ENCODE results near the gene TMEM145. TPM values are rescaled to one million over a fixed set of nuclear protein-coding genes. Genes with fewer than 3 reads are reported as not detected.
A peak's percentile ranks its signal among the peaks of the same experiment; 100 is the strongest.

The TMEM145 gene
- total RNA-seq, 1 donor from 2014 or later = 18.4 TPM

DNA sequence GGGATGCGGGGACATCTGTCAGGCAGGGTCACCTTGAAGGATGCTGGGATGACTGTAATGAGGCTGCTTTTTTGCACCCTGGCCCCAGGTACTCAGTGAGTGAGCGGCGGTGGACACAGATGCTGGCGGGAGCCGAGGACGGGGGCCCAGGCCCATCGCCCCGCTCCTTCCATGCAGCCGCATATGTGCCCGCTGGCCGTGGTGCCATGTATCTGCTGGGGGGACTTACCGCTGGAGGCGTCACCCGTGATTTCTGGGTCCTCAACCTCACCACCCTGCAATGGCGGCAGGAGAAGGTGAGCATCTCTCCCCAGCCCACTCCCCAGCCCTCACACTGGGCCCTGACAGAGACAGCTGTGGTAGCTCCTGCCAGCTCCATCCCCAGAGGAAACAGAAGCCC lies 43.6 kb downstream of the TMEM145 start:
- TF ChIP-seq CTCF (conservative IDR thresholded peaks at IDR 0.05) = no peak
- Mint-ChIP-seq H3K9me3 (no peaks in the 10 kb centered on the region), H3K4me1 (peaks cover 14% of the 10 kb centered on the region), H3K27ac (ENCODE audit: unreplicated experiment) (no peak overlapping the region), H3K27me3 (ENCODE audit: low read depth) (no peaks in the 10 kb centered on the region), H3K4me3 (no peak overlapping the region), H3K36me3 (ENCODE audit: low read depth) (peaks cover 9% of the 10 kb centered on the region)
- no peak for DNase-seq (ENCODE audit: low read depth, low spot score)

- no peak for DNase-seq (ENCODE audit: low read depth, low spot score)
- H3K9me3 Mint-ChIP-seq = no peaks in the 10 kb centered on the region
- TF ChIP-seq CTCF (conservative IDR thresholded peaks at IDR 0.05) = no peak
- peaks cover 9% of the 10 kb centered on the region for H3K4me1 Mint-ChIP-seq
- H3K4me3 Mint-ChIP-seq = no peak overlapping the region
- peaks cover 6% of the 10 kb centered on the region for H3K36me3 Mint-ChIP-seq (ENCODE audit: low read depth)
- H3K27ac Mint-ChIP-seq (ENCODE audit: unreplicated experiment) = no peak overlapping the region
- no peaks in the 10 kb centered on the region for H3K27me3 Mint-ChIP-seq (ENCODE audit: low read depth)
Observed at GRCh38 chr19:42357290-42357689, 44.2 kb downstream of the TMEM145 start.

DNA sequence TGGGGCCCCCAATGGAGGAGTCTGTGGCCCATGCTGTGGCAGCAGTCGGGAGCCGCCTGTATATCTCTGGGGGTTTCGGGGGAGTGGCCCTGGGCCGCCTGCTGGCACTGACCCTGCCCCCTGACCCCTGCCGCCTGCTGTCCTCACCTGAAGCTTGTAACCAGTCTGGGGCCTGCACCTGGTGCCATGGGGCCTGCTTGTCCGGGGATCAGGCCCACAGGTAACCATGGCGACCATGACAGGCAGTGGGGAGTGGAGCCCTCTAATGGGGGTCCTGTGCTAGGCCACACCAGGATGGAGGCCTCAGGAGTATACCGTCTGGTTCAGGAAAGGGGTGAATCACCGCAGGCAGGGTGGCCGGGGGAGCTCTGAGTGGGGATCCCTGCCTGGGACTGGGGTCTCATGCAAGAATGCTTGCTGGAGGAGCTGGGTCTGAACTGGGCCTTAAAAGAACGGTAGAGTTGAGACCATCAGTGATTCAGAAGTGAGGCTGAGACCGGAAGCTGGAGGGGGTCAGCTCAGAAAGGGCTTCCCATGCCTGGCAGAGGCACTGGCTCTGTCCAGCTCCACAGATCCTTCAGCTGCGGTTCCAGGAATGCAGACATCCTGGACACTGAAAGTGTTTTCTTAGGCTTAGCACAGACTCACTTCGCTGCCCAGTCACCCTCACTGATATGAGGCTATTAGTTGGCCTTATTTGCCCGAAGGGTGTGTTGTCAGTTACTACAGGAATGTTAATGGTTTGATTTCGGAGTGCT lies 47.9 kb downstream of the TMEM145 start:
- no peak overlapping the region for H3K4me3 Mint-ChIP-seq
- no peak overlapping the region for H3K27ac Mint-ChIP-seq (ENCODE audit: unreplicated experiment)
- TF ChIP-seq CTCF (conservative IDR thresholded peaks at IDR 0.05) = no peak

GRCh38 chr19:42361545-42361910 lies 48.4 kb downstream of the TMEM145 start:
- TF ChIP-seq CTCF (conservative IDR thresholded peaks at IDR 0.05) = no peak
- Mint-ChIP-seq H3K36me3 (ENCODE audit: low read depth) (peaks cover 20% of the 10 kb centered on the region), H3K4me3 (no peak overlapping the region), H3K9me3 (no peaks in the 10 kb centered on the region), H3K27ac (ENCODE audit: unreplicated experiment) (no peak overlapping the region), H3K4me1 (peaks cover 2% of the 10 kb centered on the region), H3K27me3 (ENCODE audit: low read depth) (no peaks in the 10 kb centered on the region)
- DNase-seq (ENCODE audit: low read depth, low spot score) = no peak

More for the DNA sequence above, 47.9 kb downstream of the TMEM145 start:
- H3K9me3 Mint-ChIP-seq = no peaks in the 10 kb centered on the region
- H3K36me3 Mint-ChIP-seq (ENCODE audit: low read depth) = peaks cover 19% of the 10 kb centered on the region
- H3K4me1 Mint-ChIP-seq = no peaks in the 10 kb centered on the region
- DNase-seq (ENCODE audit: low read depth, low spot score) = no peak
- no peaks in the 10 kb centered on the region for H3K27me3 Mint-ChIP-seq (ENCODE audit: low read depth)

- no peak overlapping the region for H3K4me3 Mint-ChIP-seq
- peaks cover 6% of the 10 kb centered on the region for H3K4me1 Mint-ChIP-seq
- H3K9me3 Mint-ChIP-seq = no peaks in the 10 kb centered on the region
- no peaks in the 10 kb centered on the region for H3K27me3 Mint-ChIP-seq (ENCODE audit: low read depth)
- H3K36me3 Mint-ChIP-seq (ENCODE audit: low read depth) = peaks cover 23% of the 10 kb centered on the region
- H3K27ac Mint-ChIP-seq (ENCODE audit: unreplicated experiment) = peak overlapping the region; percentile 75
- TF ChIP-seq CTCF (conservative IDR thresholded peaks at IDR 0.05) = no peak
- no peak for DNase-seq (ENCODE audit: low read depth, low spot score)
Observed at GRCh38 chr19:42362342-42362741, 49.2 kb downstream of the TMEM145 start.

All from neural crest cell (in vitro differentiated cells).